CD4-positive, alpha-beta memory T cell (primary cell): ENCODE results near the gene NPLOC4. TPM values are rescaled to one million over a fixed set of nuclear protein-coding genes. Genes with fewer than 3 reads are reported as not detected.

Experiments used
- CTCF ChIA-PET: fragments of 350-600 bp; sonication (Branson Sonifier 250); formaldehyde crosslinking; loops from one replicate; lab custom pipeline; 2021; ENCODE audit warnings: inconsistent platforms; ENCODE audit not compliant: partially characterized antibody; lab: Charles Lee
- POLR2A ChIA-PET: fragments of 350-600 bp; sonication (Branson Sonifier 250); formaldehyde crosslinking; loops from one replicate; lab custom pipeline; 2021; ENCODE audit not compliant: partially characterized antibody; lab: Charles Lee
- DNase-seq, 5 donors: peaks; one replicate each; pipeline versions ENCODE4 v3.0.0 to v3.0.0-alpha.2; 2020 to 2022; ENCODE audit warnings: mixed read lengths in 1 of 5
- H3K27ac ChIP-seq: one replicate; pipeline ENCODE4 v1.7.0; 2013; ENCODE audit warnings: low read depth, low read length
- H3K27me3 ChIP-seq: 2 replicates; pipeline ENCODE4 v1.7.0; 2013; ENCODE audit warnings: mild to moderate bottlenecking, low read length, moderate library complexity; ENCODE audit not compliant: insufficient read depth
- H3K36me3 ChIP-seq: 2 replicates; pipeline ENCODE4 v1.7.0; 2013; ENCODE audit warnings: mild to moderate bottlenecking, low read length, moderate library complexity; ENCODE audit not compliant: insufficient read depth
- H3K4me1 ChIP-seq: 2 replicates; pipeline ENCODE4 v1.7.0; 2013; ENCODE audit warnings: mild to moderate bottlenecking, low read length, moderate library complexity; ENCODE audit not compliant: insufficient read depth
- H3K4me3 ChIP-seq, 2 donors: one replicate each; pipeline ENCODE4 v1.7.0; 2013; ENCODE audit warnings: low read length in 2 of 2, mild to moderate bottlenecking in 1 of 2
- H3K9me3 ChIP-seq, 2 donors: one replicate each; pipeline ENCODE4 v1.7.0; 2013; ENCODE audit warnings: low read length in 2 of 2, control low read depth in 1 of 2; ENCODE audit not compliant: control insufficient read depth in 1 of 2
- H3K27ac Mint-ChIP-seq, 7 donors: one replicate each; pipeline ENCODE4 v1.8.0; 2020 to 2021; ENCODE audit warnings: mixed read lengths in 7 of 7, mild to moderate bottlenecking in 6 of 7, inconsistent platforms in 3 of 7, moderate library complexity in 3 of 7
- H3K27me3 Mint-ChIP-seq, 2 donors: one replicate each; pipeline ENCODE4 v1.8.0; 2020 to 2021; ENCODE audit warnings: mixed read lengths in 2 of 2
- H3K36me3 Mint-ChIP-seq, 2 donors: one replicate each; pipeline ENCODE4 v1.8.0; 2020 to 2021; ENCODE audit warnings: mixed read lengths in 2 of 2, inconsistent platforms in 1 of 2, mild to moderate bottlenecking in 1 of 2
- H3K4me1 Mint-ChIP-seq, 4 donors: one replicate each; pipeline ENCODE4 v1.8.0; 2020 to 2021; ENCODE audit warnings: mixed read lengths in 4 of 4, mild to moderate bottlenecking in 1 of 4
- H3K4me3 Mint-ChIP-seq, 8 donors: one replicate each; pipeline ENCODE4 v1.8.0; 2020 to 2021; ENCODE audit warnings: mixed read lengths in 8 of 8, mild to moderate bottlenecking in 7 of 8, moderate library complexity in 6 of 8, inconsistent platforms in 3 of 8
- H3K9me3 Mint-ChIP-seq, 8 donors: one replicate each; pipeline ENCODE4 v1.8.0; 2020 to 2021; ENCODE audit warnings: mixed read lengths in 8 of 8, mild to moderate bottlenecking in 5 of 8, inconsistent platforms in 3 of 8, moderate library complexity in 1 of 8
- intact Hi-C: fragments of 100-400 bp; cut with micrococcal nuclease; formaldehyde crosslinking; loops from one replicate; pipeline ENCODE4 v1.15.1; 2023
- polyA plus RNA-seq, 2 donors: library from polyadenylated mRNA; unstranded; fragments of 300-500 nt; fragmentation: Illumina TruSeq; gene quantifications; one replicate each; pipeline ENCODE4 v1.2.3, GENCODE V29; 2021
- total RNA-seq, 2 experiments: library from RNA; stranded (reverse); gene quantifications; one replicate each; pipeline ENCODE4 v1.2.3, GENCODE V29; 2021

NPLOC4 gene
- total and polyA plus RNA-seq, 4 experiments from 2014 or later, result 61.1 to 105 (median 80.8) TPM

- Histone ChIP-seq H3K4me1 (peaks cover 24% of the 10 kb centered on the region), H3K27me3 (no peaks in the 10 kb centered on the region), H3K9me3 (no peaks in the 10 kb centered on the region), H3K27ac (peak overlapping the region; percentile 70), H3K36me3 (peaks cover 31% of the 10 kb centered on the region), H3K4me3 (peak overlapping the region in 1 of 2 donors; percentile 18)
- peaks cover 36 to 42% of the 10 kb centered on the region in 2 donors for H3K36me3 Mint-ChIP-seq
- H3K27me3 Mint-ChIP-seq, result no peaks in the 10 kb centered on the region
- H3K27ac Mint-ChIP-seq, result peak overlapping the region; percentile 94 to 98 (median 95)
- peak in 1 of 5 donors; percentile 23 for DNase-seq
- H3K4me3 Mint-ChIP-seq, result peak overlapping the region; percentile 92 to 100 (median 98)
- H3K9me3 Mint-ChIP-seq, result peaks cover 0 to 25% (median 0%) of the 10 kb centered on the region in 8 donors
- intact Hi-C loops, result no loop called here
- H3K4me1 Mint-ChIP-seq, result peaks cover 17 to 53% (median 34%) of the 10 kb centered on the region in 4 donors
- POLR2A ChIA-PET, result interaction anchor here (0.8 to 9.8 kb wide), 12 partner anchors 9 to 1054 kb away, joined by 3 to 138 read pairs (median 8); partner anchors contain the start of genes ARL16, FAAP100, HGS and NDUFAF8
- CTCF ChIA-PET, result interaction anchor here (1.2 to 3.2 kb wide), 6 partner anchors 10 to 366 kb away, joined by 3 to 15 read pairs (median 6); partner anchors contain the start of gene FAAP100
Measured at GRCh38 chr17:81508639-81509206, 128.2 kb downstream of the NPLOC4 start.

Other genes with a start within 250 kb of the NPLOC4 start
- gene BAHCC1, start 241.7 kb downstream of the NPLOC4 start, total RNA-seq, result not detected
- not detected for gene BAHCC1, start 241.7 kb downstream of the NPLOC4 start, polyA plus RNA-seq
- gene ACTG1, start 124.3 kb downstream of the NPLOC4 start, total RNA-seq, result 1,000 to 10,000 TPM; 1,031 to 1,038 TPM
- 1,000 to 10,000 TPM; 1,338 to 1,651 TPM for gene ACTG1, start 124.3 kb downstream of the NPLOC4 start, polyA plus RNA-seq
- 1 to 10 TPM in 1 of 2 experiments, under 1 TPM in 1; 0.75 to 1.0 TPM for gene FSCN2, start 108.7 kb downstream of the NPLOC4 start, total RNA-seq
- gene FSCN2, start 108.7 kb downstream of the NPLOC4 start, polyA plus RNA-seq, result under 1 TPM in 1 of 2 donors, not detected in 1; 0.20 TPM
- gene FAAP100, start 84.8 kb downstream of the NPLOC4 start, total RNA-seq, result 10 to 100 TPM; 51.0 to 56.0 TPM
- gene FAAP100, start 84.8 kb downstream of the NPLOC4 start, polyA plus RNA-seq, result 10 to 100 TPM in 1 of 2 donors, 1 to 10 TPM in 1; 8.5 to 16.8 TPM
- 1 to 10 TPM; 1.1 to 1.2 TPM for gene TSPAN10, start 84 bp upstream of the NPLOC4 start, total RNA-seq
- under 1 TPM; 0.10 to 0.24 TPM for gene TSPAN10, start 84 bp upstream of the NPLOC4 start, polyA plus RNA-seq
- 1 to 10 TPM in 1 of 2 experiments, under 1 TPM in 1; 0.87 to 1.3 TPM for gene PDE6G, start 19.4 kb upstream of the NPLOC4 start, total RNA-seq
- gene PDE6G, start 19.4 kb upstream of the NPLOC4 start, polyA plus RNA-seq, result 1 to 10 TPM in 1 of 2 donors, under 1 TPM in 1; 0.83 to 1.2 TPM
- gene OXLD1, start 29.5 kb upstream of the NPLOC4 start, total RNA-seq, result 10 to 100 TPM; 52.5 to 60.8 TPM
- 10 to 100 TPM; 68.8 to 83.2 TPM for gene OXLD1, start 29.5 kb upstream of the NPLOC4 start, polyA plus RNA-seq
- 10 to 100 TPM; 28.0 to 29.3 TPM for gene CCDC137, start 29.6 kb upstream of the NPLOC4 start, total RNA-seq
- 10 to 100 TPM in 1 of 2 donors, 1 to 10 TPM in 1; 5.3 to 17.0 TPM for gene CCDC137, start 29.6 kb upstream of the NPLOC4 start, polyA plus RNA-seq
- 10 to 100 TPM; 25.9 to 27.7 TPM for gene ARL16, start 46.7 kb upstream of the NPLOC4 start, total RNA-seq
- 10 to 100 TPM; 25.3 to 45.5 TPM for gene ARL16, start 46.7 kb upstream of the NPLOC4 start, polyA plus RNA-seq
- gene HGS, start 46.9 kb upstream of the NPLOC4 start, total RNA-seq, result 100 to 1,000 TPM; 182 to 206 TPM
- 10 to 100 TPM; 18.9 to 46.4 TPM for gene HGS, start 46.9 kb upstream of the NPLOC4 start, polyA plus RNA-seq
- gene MRPL12, start 66.3 kb upstream of the NPLOC4 start, total RNA-seq, result 10 to 100 TPM; 21.9 to 25.6 TPM
- gene MRPL12, start 66.3 kb upstream of the NPLOC4 start, polyA plus RNA-seq, result 10 to 100 TPM; 42.5 to 47.5 TPM
- gene SLC25A10, start 75.2 kb upstream of the NPLOC4 start, total RNA-seq, result 1 to 10 TPM; 4.0 to 5.0 TPM
- 1 to 10 TPM; 3.2 to 5.2 TPM for gene SLC25A10, start 75.2 kb upstream of the NPLOC4 start, polyA plus RNA-seq
- not detected for gene GCGR, start 167.0 kb upstream of the NPLOC4 start, total RNA-seq
- gene GCGR, start 167.0 kb upstream of the NPLOC4 start, polyA plus RNA-seq, result not detected
- 10 to 100 TPM; 65.8 to 71.0 TPM for gene MCRIP1, start 196.2 kb upstream of the NPLOC4 start, total RNA-seq
- 10 to 100 TPM; 66.7 to 87.2 TPM for gene MCRIP1, start 196.2 kb upstream of the NPLOC4 start, polyA plus RNA-seq
- gene PPP1R27, start 197.9 kb upstream of the NPLOC4 start, total RNA-seq, result not detected
- gene PPP1R27, start 197.9 kb upstream of the NPLOC4 start, polyA plus RNA-seq, result under 1 TPM in 1 of 2 donors, not detected in 1; 0.18 TPM
- gene P4HB, start 223.4 kb upstream of the NPLOC4 start, total RNA-seq, result 100 to 1,000 TPM; 392 to 409 TPM
- 100 to 1,000 TPM; 272 to 339 TPM for gene P4HB, start 223.4 kb upstream of the NPLOC4 start, polyA plus RNA-seq
- 100 to 1,000 TPM; 380 to 382 TPM for gene ARHGDIA, start 234.2 kb upstream of the NPLOC4 start, total RNA-seq
- 100 to 1,000 TPM in 1 of 2 donors, 10 to 100 TPM in 1; 84.8 to 205 TPM for gene ARHGDIA, start 234.2 kb upstream of the NPLOC4 start, polyA plus RNA-seq